Mammary epithelial cell (primary cell): Measurements from ENCODE around the gene TMEM80.

Experiments
- EZH2 ChIP-seq: IDR thresholded peaks from 2 replicates; pipeline ENCODE4 v1.6.1; 2012; ENCODE audit warnings: low read length, inconsistent platforms, borderline replicate concordance
- TF ChIP-seq, protein P1 (sequence below), 2 donors: IDR thresholded peaks in 1 of 2; conservative IDR thresholded peaks in 1 of 2; 2 replicates each; pipeline ENCODE4 v1.5.1; 2011 to 2012; ENCODE audit warnings: inconsistent platforms in 2 of 2, low read length in 2 of 2, mild to moderate bottlenecking in 2 of 2, control low read depth in 1 of 2, low read depth in 1 of 2; ENCODE audit not compliant: insufficient read depth in 1 of 2; ENCODE audit errors: extremely low read depth in 1 of 2

DNA sequence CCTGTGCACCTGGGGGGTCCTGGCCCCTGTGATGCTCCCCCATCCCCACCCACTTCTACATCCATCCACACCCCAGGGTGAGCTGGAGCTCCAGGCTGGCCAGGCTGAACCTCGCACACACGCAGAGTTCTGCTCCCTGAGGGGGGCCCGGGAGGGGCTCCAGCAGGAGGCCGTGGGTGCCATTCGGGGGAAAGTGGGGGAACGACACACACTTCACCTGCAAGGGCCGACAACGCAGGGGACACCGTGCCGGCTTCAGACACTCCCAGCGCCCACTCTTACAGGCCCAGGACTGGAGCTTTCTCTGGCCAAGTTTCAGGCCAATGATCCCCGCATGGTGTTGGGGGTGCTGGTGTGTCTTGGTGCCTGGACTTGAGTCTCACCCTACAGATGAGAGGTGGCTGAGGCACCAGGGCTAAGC, 31.7 kb downstream of the TMEM80 start:
- TF ChIP-seq EZH2 = no peak
- TF ChIP-seq, protein P1, sequence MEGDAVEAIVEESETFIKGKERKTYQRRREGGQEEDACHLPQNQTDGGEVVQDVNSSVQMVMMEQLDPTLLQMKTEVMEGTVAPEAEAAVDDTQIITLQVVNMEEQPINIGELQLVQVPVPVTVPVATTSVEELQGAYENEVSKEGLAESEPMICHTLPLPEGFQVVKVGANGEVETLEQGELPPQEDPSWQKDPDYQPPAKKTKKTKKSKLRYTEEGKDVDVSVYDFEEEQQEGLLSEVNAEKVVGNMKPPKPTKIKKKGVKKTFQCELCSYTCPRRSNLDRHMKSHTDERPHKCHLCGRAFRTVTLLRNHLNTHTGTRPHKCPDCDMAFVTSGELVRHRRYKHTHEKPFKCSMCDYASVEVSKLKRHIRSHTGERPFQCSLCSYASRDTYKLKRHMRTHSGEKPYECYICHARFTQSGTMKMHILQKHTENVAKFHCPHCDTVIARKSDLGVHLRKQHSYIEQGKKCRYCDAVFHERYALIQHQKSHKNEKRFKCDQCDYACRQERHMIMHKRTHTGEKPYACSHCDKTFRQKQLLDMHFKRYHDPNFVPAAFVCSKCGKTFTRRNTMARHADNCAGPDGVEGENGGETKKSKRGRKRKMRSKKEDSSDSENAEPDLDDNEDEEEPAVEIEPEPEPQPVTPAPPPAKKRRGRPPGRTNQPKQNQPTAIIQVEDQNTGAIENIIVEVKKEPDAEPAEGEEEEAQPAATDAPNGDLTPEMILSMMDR (conservative IDR thresholded peaks at IDR 0.05 in 1 of 2, IDR thresholded peaks at IDR 0.05 in 1 of 2; ENCODE audit: extremely low read depth in 1 of 2, insufficient read depth in 1 of 2, low read depth in 1 of 2, low read length in 2 of 2) = no peak
